GM18907 (cell line): ENCODE results near the gene PGPEP1.
"Not testable (repeated sequence)": the region's sequence is repeated elsewhere in the genome, so short reads cannot be mapped to it uniquely, and the experiment has no call there.

Source experiments
- ATAC-seq: cut with Tn5 transposase; IDR thresholded peaks from one replicate; pipeline ENCODE4 v1.9.1; 2021; ENCODE audit warnings: mild to moderate bottlenecking, moderate library complexity; ENCODE audit not compliant: unreplicated experiment

Gene PGPEP1

DNA sequence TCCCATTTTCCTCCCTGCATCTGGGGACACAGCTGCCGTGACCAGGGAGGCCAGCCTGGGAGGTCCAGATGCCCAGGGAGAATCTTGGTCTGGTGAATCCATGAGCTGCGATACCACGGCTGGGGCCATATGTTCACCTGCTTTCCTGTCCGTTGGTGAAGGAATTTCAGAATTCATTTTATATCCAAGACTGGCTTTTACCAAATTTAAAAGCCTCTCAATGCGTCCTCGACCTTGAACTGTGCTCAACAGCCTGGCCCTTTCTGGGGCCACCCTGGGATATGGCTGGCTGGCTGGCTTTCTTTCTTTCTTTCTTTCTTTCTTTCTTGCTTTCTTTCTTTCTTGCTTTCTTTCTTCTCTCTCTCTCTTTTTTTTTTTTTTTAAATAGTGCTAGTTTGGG is 23.4 kb downstream of the PGPEP1 start:
- no peak for ATAC-seq

GRCh38 chr19:18364277-18364825 is 24.0 kb downstream of the PGPEP1 start:
- ATAC-seq = not testable (repeated sequence)

GRCh38 chr19:18364826-18365528 is 24.6 kb downstream of the PGPEP1 start:
- ATAC-seq = no peak

GRCh38 chr19:18366021-18366435 is 25.6 kb downstream of the PGPEP1 start:
- no peak for ATAC-seq

DNA sequence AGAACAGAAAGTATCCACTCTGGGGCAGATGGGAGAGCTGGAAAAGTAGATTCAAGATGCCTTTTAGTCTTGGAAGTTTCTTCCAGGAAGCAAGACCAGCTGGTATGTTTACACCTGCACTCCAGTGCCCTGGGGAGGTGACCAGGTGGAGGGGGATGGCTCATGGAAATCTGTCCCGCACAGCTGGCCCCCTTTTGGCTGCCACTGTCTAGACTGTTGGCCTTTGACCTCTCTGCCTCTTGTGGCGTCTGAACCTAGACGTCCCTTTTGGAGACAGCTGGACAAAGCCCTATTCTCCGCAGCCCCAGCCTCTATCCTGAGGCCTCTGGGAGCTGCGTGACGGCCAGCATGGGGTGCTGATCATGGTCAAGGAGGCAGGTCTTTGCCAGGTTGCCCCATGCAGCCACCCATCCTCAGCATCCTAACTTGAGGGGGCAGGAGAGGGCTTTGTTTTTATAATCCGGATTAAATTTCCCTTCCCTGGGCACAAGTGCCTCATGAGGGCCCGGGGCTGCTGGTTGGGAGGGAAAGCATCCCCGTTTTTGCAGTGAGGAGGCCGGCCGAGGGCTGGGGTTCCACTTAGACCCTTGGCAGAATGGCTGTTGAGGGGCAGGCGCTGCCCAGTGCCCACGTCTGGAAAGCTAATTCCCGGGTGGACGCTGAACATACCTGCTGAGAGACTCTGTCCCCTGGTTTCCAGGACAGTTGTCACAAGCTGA is 28.3 kb downstream of the PGPEP1 start:
- no peak for ATAC-seq

DNA sequence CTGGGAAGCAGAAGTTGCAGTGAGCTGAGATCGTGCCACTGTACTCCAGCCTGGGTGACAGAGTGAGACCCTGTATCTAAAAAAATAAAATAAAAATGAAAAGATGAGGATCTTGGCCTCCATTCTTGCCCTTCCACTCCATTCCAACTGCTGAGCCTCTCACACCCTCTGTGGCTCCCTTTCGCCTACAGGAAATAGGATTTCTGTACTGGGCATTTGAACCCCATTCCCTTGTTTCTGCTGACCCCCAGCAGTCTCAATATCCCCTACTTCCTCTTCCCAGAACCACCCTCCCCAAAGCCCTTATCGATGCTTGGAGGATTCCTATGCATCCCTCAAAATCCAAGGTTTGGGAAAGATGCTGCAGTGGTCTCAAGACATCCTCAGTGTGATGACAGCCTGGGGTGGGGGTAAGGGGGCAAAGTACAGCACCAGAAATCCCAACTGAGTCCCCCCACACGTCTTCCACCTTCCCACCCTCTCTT is 33.1 kb downstream of the PGPEP1 start:
- ATAC-seq = no peak

- ATAC-seq = peak; percentile 79
Measured at GRCh38 chr19:18373892-18374629, 33.7 kb downstream of the PGPEP1 start.

DNA sequence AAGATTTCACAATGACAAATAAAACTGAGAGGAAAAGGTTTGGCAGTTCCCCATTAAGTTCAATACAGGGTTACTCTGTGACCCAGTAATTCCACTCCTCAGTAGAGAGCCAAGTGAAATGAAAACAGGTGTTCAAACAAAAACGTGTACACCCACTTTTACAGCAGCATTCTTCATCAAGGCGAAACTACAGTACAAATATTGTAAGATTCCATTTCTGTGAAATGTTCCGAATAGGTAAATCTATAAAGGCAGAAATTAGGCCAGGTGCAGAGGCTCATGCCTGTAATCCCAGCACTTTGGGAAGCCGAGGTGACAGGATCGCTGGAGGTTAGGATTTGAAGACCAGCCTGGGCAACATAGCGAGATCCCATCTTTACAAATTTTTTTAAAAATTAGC is 36.6 kb downstream of the PGPEP1 start:
- ATAC-seq = no peak

GRCh38 chr19:18379803-18380747 is 39.7 kb downstream of the PGPEP1 start:
- ATAC-seq = no peak

DNA sequence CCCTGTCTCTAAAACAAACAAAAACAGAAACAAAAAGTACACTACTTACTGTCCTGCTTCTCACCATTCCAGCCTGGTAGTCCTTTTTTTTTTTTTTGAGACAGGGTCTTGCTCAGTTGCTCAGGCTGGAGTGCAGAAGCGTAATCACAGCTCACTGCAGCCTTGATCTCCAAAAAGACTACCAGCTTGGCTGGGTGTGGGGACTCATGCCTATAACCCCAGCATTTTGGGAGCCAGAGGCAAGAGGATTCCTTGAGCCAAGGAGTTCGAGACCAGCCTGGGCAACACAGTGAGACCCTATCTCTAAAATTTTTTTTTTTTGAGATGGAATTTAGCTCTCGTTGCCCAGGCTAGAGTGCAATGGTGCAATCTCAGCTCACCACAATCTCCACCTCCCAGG is 40.4 kb downstream of the PGPEP1 start:
- ATAC-seq = no peak

- ATAC-seq = not testable (repeated sequence)
Measured at GRCh38 chr19:18383622-18384021, 43.2 kb downstream of the PGPEP1 start.

- no peak for ATAC-seq
Measured at GRCh38 chr19:18384775-18385174, 44.4 kb downstream of the PGPEP1 start.

DNA sequence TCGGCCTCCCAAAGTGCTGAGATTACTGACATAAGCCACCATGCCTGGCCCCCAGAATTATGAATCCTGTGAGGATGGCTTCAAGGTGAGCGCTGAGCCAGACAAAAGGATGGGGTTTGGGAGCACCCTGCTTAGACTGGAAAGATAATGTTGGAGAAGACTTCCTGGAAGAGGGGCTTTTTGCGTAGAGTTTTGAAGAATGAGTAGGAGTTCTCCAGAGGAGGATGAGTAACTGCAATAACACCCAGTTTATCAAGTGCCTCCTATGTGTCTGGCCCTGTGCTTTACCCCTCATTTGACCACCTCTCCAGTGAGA is 44.9 kb downstream of the PGPEP1 start:
- ATAC-seq = no peak

- ATAC-seq = no peak
Measured at GRCh38 chr19:18385675-18386542, 45.5 kb downstream of the PGPEP1 start, which contains the start of gene GDF15. GDF15 (plus strand) TSS chr19:18386158; CDS start chr19:18386190, 32 bp downstream.

- ATAC-seq = no peak
Measured at GRCh38 chr19:18386543-18387271, 46.3 kb downstream of the PGPEP1 start.

GRCh38 chr19:18388100-18388959 is 47.9 kb downstream of the PGPEP1 start:
- ATAC-seq = peak; percentile 62

- no peak for ATAC-seq
Measured at GRCh38 chr19:18388960-18389725, 48.7 kb downstream of the PGPEP1 start.
